Endothelial cell (in vitro differentiated cells): ENCODE data around the gene KLHL15. TPM values are rescaled to one million over a fixed set of nuclear protein-coding genes. Genes with fewer than 3 reads are reported as not detected.

Source experiments
- DNase-seq: peaks from one replicate; pipeline ENCODE4 v3.0.0; 2021; ENCODE audit warnings: low spot score
- H3K27ac Mint-ChIP-seq: one replicate; pipeline ENCODE4 v1.8.0; 2021; ENCODE audit warnings: mixed read lengths, inconsistent platforms; ENCODE audit not compliant: unreplicated experiment
- H3K27me3 Mint-ChIP-seq: one replicate; pipeline ENCODE4 v1.8.0; 2021; ENCODE audit warnings: mild to moderate bottlenecking, moderate library complexity, mixed read lengths, inconsistent platforms; ENCODE audit not compliant: unreplicated experiment
- H3K36me3 Mint-ChIP-seq: one replicate; pipeline ENCODE4 v1.8.0; 2021; ENCODE audit warnings: mild to moderate bottlenecking, low read depth, mixed read lengths, inconsistent platforms; ENCODE audit not compliant: unreplicated experiment
- H3K4me1 Mint-ChIP-seq: one replicate; pipeline ENCODE4 v1.8.0; 2021; ENCODE audit warnings: mild to moderate bottlenecking, mixed read lengths, inconsistent platforms; ENCODE audit not compliant: unreplicated experiment
- H3K4me3 Mint-ChIP-seq: one replicate; pipeline ENCODE4 v1.8.0; 2021; ENCODE audit warnings: mild to moderate bottlenecking, mixed read lengths, inconsistent platforms; ENCODE audit not compliant: unreplicated experiment
- H3K9me3 Mint-ChIP-seq: one replicate; pipeline ENCODE4 v1.8.0; 2021; ENCODE audit warnings: mixed read lengths, inconsistent platforms; ENCODE audit not compliant: unreplicated experiment
- CTCF ChIP-seq: fragments of 200-600 bp; sonication (generic); IDR thresholded peaks from one replicate; pipeline ENCODE4 v1.5.0; 2021; ENCODE audit warnings: antibody characterized with exemption; ENCODE audit not compliant: unreplicated experiment
- total RNA-seq: library from RNA; stranded (reverse); fragmentation: NEBNext Ultra II Directional; extraction: Animal tissue kit (Norgen Biotek cat#: 25700); gene quantifications from one replicate; pipeline ENCODE4 v1.2.1, GENCODE V29; 2021; ENCODE audit not compliant: unreplicated experiment

Gene KLHL15
- total RNA-seq, 1 donor from 2014 or later, result 5.6 TPM

GRCh38 chrX:24005867-24006266 lies 21.1 kb downstream of the KLHL15 start:
- no peak overlapping the region for H3K27ac Mint-ChIP-seq
- no peaks in the 10 kb centered on the region for H3K4me1 Mint-ChIP-seq
- H3K27me3 Mint-ChIP-seq, result no peaks in the 10 kb centered on the region
- H3K36me3 Mint-ChIP-seq, result no peaks in the 10 kb centered on the region
- H3K9me3 Mint-ChIP-seq, result no peaks in the 10 kb centered on the region
- no peak for TF ChIP-seq CTCF
- no peak for DNase-seq
- no peak overlapping the region for H3K4me3 Mint-ChIP-seq

GRCh38 chrX:24005028-24005427 lies 22.0 kb downstream of the KLHL15 start:
- H3K36me3 Mint-ChIP-seq, result no peaks in the 10 kb centered on the region
- H3K4me3 Mint-ChIP-seq, result no peak overlapping the region
- H3K4me1 Mint-ChIP-seq, result no peaks in the 10 kb centered on the region
- no peak for TF ChIP-seq CTCF
- no peaks in the 10 kb centered on the region for H3K27me3 Mint-ChIP-seq
- H3K27ac Mint-ChIP-seq, result no peak overlapping the region
- H3K9me3 Mint-ChIP-seq, result no peaks in the 10 kb centered on the region
- DNase-seq, result no peak

- no peak for DNase-seq
Measured at GRCh38 chrX:24002792-24003191, 24.2 kb downstream of the KLHL15 start.

GRCh38 chrX:24002167-24002566 lies 24.8 kb downstream of the KLHL15 start:
- no peak for TF ChIP-seq CTCF
- Mint-ChIP-seq H3K36me3 (no peaks in the 10 kb centered on the region), H3K4me3 (no peak overlapping the region), H3K4me1 (no peaks in the 10 kb centered on the region), H3K27ac (no peak overlapping the region), H3K9me3 (no peaks in the 10 kb centered on the region), H3K27me3 (no peaks in the 10 kb centered on the region)
- no peak for DNase-seq

More at GRCh38 chrX:24002792-24003191, 24.2 kb downstream of the KLHL15 start:
- no peaks in the 10 kb centered on the region for H3K36me3 Mint-ChIP-seq
- no peak overlapping the region for H3K27ac Mint-ChIP-seq
- no peaks in the 10 kb centered on the region for H3K9me3 Mint-ChIP-seq
- no peaks in the 10 kb centered on the region for H3K27me3 Mint-ChIP-seq
- TF ChIP-seq CTCF, result no peak
- H3K4me3 Mint-ChIP-seq, result no peak overlapping the region
- H3K4me1 Mint-ChIP-seq, result no peaks in the 10 kb centered on the region

- DNase-seq, result no peak
- H3K27ac Mint-ChIP-seq, result no peak overlapping the region
- H3K9me3 Mint-ChIP-seq, result no peaks in the 10 kb centered on the region
- H3K36me3 Mint-ChIP-seq, result no peaks in the 10 kb centered on the region
- H3K4me3 Mint-ChIP-seq, result no peak overlapping the region
- no peaks in the 10 kb centered on the region for H3K4me1 Mint-ChIP-seq
- TF ChIP-seq CTCF, result no peak
- H3K27me3 Mint-ChIP-seq, result no peaks in the 10 kb centered on the region
Measured at GRCh38 chrX:23999671-24000070, 27.3 kb downstream of the KLHL15 start.
